Right renal pelvis (tissue), 4 donors: ENCODE results near the gene KIF3B. TPM values are rescaled to one million over a fixed set of nuclear protein-coding genes. Genes with fewer than 3 reads are reported as not detected.
"Not testable (repeated sequence)": the region's sequence is repeated elsewhere in the genome, so short reads cannot be mapped to it uniquely, and the experiment has no call there.

Source experiments
- DNase-seq, 4 donors: peaks; one replicate each; pipeline ENCODE4 v3.0.0-alpha.2; 2013; ENCODE audit warnings: low read depth in 4 of 4, low spot score in 3 of 4, missing footprints in 1 of 4
- polyA plus RNA-seq, 4 donors: library from polyadenylated mRNA; unstranded; fragments of 120-200 nt; gene quantifications; one replicate each; pipeline ENCODE4 v1.2.1, GENCODE V29; 2013; ENCODE audit not compliant: insufficient read length in 4 of 4

Gene KIF3B
- polyA plus RNA-seq, 4 donors, result 41.7 to 49.1 (median 45.8) TPM

GRCh38 chr20:32246208-32246607 lies 31.2 kb upstream of the KIF3B start:
- DNase-seq, result not testable (repeated sequence)

- no peak for DNase-seq
These were observed 29.4 kb upstream of the KIF3B start for GRCh38 chr20:32248043-32248442.

- no peak for DNase-seq
These were observed 28.3 kb upstream of the KIF3B start for GRCh38 chr20:32249030-32249738.

- no peak for DNase-seq
These were observed 26.0 kb upstream of the KIF3B start for GRCh38 chr20:32251470-32251869.

- no peak for DNase-seq
These were observed 25.3 kb upstream of the KIF3B start for GRCh38 chr20:32252189-32252588.

GRCh38 chr20:32260973-32261372 lies 16.5 kb upstream of the KIF3B start:
- not testable (repeated sequence) for DNase-seq

GRCh38 chr20:32261644-32262043 lies 15.8 kb upstream of the KIF3B start:
- DNase-seq, result no peak

- DNase-seq, result no peak
These were observed 14.0 kb upstream of the KIF3B start for GRCh38 chr20:32263398-32263954.

GRCh38 chr20:32271620-32272019 lies 5.8 kb upstream of the KIF3B start:
- DNase-seq, result no peak

- DNase-seq, result no peak
These were observed 3.1 kb upstream of the KIF3B start for GRCh38 chr20:32274359-32274758.

GRCh38 chr20:32275163-32275562 lies 2.3 kb upstream of the KIF3B start:
- DNase-seq, result not testable (repeated sequence)

GRCh38 chr20:32278199-32278643 lies 770 bp downstream of the KIF3B start:
- no peak for DNase-seq

- DNase-seq, result no peak
These were observed 4.3 kb downstream of the KIF3B start for GRCh38 chr20:32281711-32282110.

- no peak for DNase-seq
These were observed 5.0 kb downstream of the KIF3B start for GRCh38 chr20:32282461-32282860.

GRCh38 chr20:32285082-32285620 lies 7.7 kb downstream of the KIF3B start:
- no peak for DNase-seq

GRCh38 chr20:32285621-32286371 lies 8.3 kb downstream of the KIF3B start:
- DNase-seq, result no peak

GRCh38 chr20:32287231-32287638 lies 9.8 kb downstream of the KIF3B start:
- DNase-seq, result no peak

- no peak for DNase-seq
These were observed 10.9 kb downstream of the KIF3B start for GRCh38 chr20:32288225-32288849.

GRCh38 chr20:32289299-32289660 lies 11.8 kb downstream of the KIF3B start:
- not testable (repeated sequence) for DNase-seq

GRCh38 chr20:32289661-32290431 lies 12.4 kb downstream of the KIF3B start:
- no peak for DNase-seq
